ENCODE results near the gene MBD3L2.

DNA sequence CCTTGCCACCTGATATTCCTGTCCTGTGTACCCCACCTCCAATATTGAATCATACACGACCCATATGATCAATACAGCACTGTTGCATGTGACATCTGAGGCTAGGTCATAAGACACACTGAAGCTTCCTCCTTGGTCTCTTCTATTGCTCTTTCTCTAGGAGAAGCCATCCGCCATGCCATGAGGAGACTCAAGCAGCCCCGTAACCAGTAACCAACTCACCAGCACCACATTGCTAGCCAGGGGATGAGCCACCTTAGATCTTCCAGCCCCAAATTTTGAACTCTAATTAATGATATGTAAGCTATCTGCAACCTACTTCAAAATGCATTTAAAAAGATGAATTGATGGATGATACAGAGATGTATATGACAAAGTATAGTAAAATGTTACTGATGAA lies 49.0 kb downstream of the MBD3L2 start:
- TF ChIP-seq, protein P1, sequence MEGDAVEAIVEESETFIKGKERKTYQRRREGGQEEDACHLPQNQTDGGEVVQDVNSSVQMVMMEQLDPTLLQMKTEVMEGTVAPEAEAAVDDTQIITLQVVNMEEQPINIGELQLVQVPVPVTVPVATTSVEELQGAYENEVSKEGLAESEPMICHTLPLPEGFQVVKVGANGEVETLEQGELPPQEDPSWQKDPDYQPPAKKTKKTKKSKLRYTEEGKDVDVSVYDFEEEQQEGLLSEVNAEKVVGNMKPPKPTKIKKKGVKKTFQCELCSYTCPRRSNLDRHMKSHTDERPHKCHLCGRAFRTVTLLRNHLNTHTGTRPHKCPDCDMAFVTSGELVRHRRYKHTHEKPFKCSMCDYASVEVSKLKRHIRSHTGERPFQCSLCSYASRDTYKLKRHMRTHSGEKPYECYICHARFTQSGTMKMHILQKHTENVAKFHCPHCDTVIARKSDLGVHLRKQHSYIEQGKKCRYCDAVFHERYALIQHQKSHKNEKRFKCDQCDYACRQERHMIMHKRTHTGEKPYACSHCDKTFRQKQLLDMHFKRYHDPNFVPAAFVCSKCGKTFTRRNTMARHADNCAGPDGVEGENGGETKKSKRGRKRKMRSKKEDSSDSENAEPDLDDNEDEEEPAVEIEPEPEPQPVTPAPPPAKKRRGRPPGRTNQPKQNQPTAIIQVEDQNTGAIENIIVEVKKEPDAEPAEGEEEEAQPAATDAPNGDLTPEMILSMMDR (conservative IDR thresholded peaks at IDR 0.05 in 1 of 2, IDR thresholded peaks at IDR 0.05 in 1 of 2; ENCODE audit: extremely low read depth in 1 of 2, insufficient read depth in 1 of 2, low read depth in 1 of 2, low read length in 2 of 2): no peak
- no peak for TF ChIP-seq EZH2 (IDR thresholded peaks at IDR 0.05; ENCODE audit: borderline replicate concordance, low read length)
